Prostate gland (tissue), 2 donors: ENCODE measurements around the gene NEK7. TPM values are rescaled to one million over a fixed set of nuclear protein-coding genes. Genes with fewer than 3 reads are reported as not detected.

ENCODE experiments used
- DNase-seq: peaks from one replicate; pipeline ENCODE4 v3.0.0-alpha.2; 2019; ENCODE audit warnings: low spot score
- H3K27ac ChIP-seq, 2 donors: fragments of 200-600 bp; sonication (generic); 2 replicates each; pipeline ENCODE4 v1.5.1; 2017 to 2019
- H3K27me3 ChIP-seq: fragments of 200-600 bp; sonication (generic); replicated peaks from 2 replicates; pipeline ENCODE4 v1.5.1; 2019; ENCODE audit not compliant: insufficient read depth
- H3K36me3 ChIP-seq, 2 donors: fragments of 200-600 bp; sonication (generic); 1 replicate in 1 of 2; 2 replicates in 1 of 2; pipeline versions ENCODE4 v1.5.1 to v1.8.1; 2017 to 2019
- H3K4me1 ChIP-seq: fragments of 200-600 bp; sonication (generic); replicated peaks from 2 replicates; pipeline ENCODE4 v1.5.1; 2019
- H3K4me3 ChIP-seq, 2 donors: fragments of 200-600 bp; sonication (generic); 2 replicates each; pipeline ENCODE4 v1.5.1; 2017 to 2019
- H3K9me3 ChIP-seq: fragments of 200-600 bp; sonication (generic); 2 replicates; pipeline ENCODE4 v1.5.1; 2017
- POLR2A ChIP-seq: fragments of 450-650 bp; IDR thresholded peaks from one replicate; pipeline ENCODE4 v1.6.1; 2016; ENCODE audit warnings: antibody characterized with exemption, mild to moderate bottlenecking
- POLR2AphosphoS5 ChIP-seq: sonication (generic); formaldehyde crosslinking; IDR thresholded peaks from one replicate; pipeline ENCODE4 v1.6.1; 2017; ENCODE audit warnings: antibody characterized with exemption
- WGBS: methylation state at CpG from one replicate; pipeline ENCODE4 v1.1.5; 2018; 5-methylcytosine and 5-hydroxymethylcytosine counted together
- intact Hi-C: fragments of 100-400 bp; cut with DNase I; formaldehyde crosslinking; loops from one replicate; pipeline ENCODE4 v1.14.2; 2022
- total RNA-seq, 2 donors: library from RNA; depleted of rRNA; stranded (reverse); fragments of >200 nt; gene quantifications; one replicate each; pipeline ENCODE4 v1.1.0, GENCODE V29; 2016
- TF ChIP-seq, protein P1 (sequence below), 4 experiments: fragments of 200-600 bp in 2 of 4; fragments of 450-650 bp in 2 of 4; sonication (generic) in 2 of 4; IDR thresholded peaks; 1 replicate in 3 of 4; 2 replicates in 1 of 4; pipeline ENCODE4 v1.5.1; 2016 to 2019; ENCODE audit warnings: antibody characterized with exemption in 4 of 4, mild to moderate bottlenecking in 2 of 4, moderate library complexity in 2 of 4

The NEK7 gene
- total RNA-seq, 2 donors from 2014 or later, result 53.3 to 70.9 TPM

DNA sequence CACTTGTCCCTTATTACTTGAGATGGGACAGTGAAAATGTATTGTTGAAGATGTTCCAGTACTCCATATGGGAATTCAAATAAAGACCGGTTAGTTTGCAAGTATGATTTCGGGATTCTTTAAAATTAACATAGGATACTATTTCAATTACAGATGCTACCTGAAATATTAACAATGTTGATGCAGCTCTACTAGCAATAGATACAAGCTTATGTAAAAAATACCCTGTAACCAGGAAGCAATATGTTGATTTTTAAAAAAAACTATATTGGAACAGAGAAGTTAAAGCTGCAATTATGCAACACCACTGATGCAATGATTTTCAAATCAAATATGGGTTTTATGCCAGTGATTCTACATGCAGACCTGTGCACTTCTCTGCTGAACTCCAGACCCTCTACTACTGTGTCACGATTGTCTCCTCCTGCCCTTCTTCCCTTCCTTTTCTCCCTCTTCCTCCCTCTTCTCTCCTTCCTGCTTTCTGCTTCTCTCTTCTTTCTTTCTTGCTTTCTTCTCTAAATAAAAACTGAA is 204.5 kb downstream of the NEK7 start:
- no peak overlapping the region for H3K27ac ChIP-seq
- intact Hi-C loops, result no loop called here
- WGBS, result 90% methylated on average over 3 of the region's 3 CpGs
- H3K36me3 ChIP-seq, result no peaks in the 10 kb centered on the region
- TF ChIP-seq POLR2AphosphoS5 (no peak), POLR2A (no peak)
- TF ChIP-seq, protein P1, sequence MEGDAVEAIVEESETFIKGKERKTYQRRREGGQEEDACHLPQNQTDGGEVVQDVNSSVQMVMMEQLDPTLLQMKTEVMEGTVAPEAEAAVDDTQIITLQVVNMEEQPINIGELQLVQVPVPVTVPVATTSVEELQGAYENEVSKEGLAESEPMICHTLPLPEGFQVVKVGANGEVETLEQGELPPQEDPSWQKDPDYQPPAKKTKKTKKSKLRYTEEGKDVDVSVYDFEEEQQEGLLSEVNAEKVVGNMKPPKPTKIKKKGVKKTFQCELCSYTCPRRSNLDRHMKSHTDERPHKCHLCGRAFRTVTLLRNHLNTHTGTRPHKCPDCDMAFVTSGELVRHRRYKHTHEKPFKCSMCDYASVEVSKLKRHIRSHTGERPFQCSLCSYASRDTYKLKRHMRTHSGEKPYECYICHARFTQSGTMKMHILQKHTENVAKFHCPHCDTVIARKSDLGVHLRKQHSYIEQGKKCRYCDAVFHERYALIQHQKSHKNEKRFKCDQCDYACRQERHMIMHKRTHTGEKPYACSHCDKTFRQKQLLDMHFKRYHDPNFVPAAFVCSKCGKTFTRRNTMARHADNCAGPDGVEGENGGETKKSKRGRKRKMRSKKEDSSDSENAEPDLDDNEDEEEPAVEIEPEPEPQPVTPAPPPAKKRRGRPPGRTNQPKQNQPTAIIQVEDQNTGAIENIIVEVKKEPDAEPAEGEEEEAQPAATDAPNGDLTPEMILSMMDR (IDR thresholded peaks at IDR 0.05), result no peak
- H3K4me1 ChIP-seq, result no peaks in the 10 kb centered on the region
- no peak overlapping the region for H3K4me3 ChIP-seq
- no peaks in the 10 kb centered on the region for H3K9me3 ChIP-seq
- H3K27me3 ChIP-seq, result no peaks in the 10 kb centered on the region
- no peak for DNase-seq

DNA sequence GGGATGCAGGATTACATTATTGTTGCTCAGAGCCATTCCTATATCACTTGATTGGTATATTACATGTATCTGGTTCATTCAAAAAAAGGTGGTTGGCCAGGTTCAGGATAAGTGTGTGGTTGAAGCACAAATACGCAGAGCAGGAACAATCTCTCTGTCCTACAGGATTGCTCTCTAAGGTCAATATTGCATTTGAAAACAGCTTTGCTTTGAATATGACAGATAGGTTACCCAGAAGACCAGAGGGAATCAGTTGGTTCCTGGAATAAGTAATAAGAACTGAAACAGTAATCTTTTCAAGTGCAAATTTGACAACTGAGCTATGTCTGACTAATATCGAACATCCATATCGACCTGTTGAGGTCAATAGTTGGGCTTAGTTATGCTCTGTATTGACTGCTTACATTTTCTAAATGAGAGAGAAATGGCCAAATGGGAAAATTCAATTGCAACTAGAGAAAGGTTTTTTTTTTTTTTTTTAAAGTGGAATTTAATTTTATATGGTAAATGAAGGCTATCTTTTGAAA is 206.9 kb downstream of the NEK7 start:
- Histone ChIP-seq H3K27me3 (no peaks in the 10 kb centered on the region), H3K9me3 (no peaks in the 10 kb centered on the region), H3K27ac (no peak overlapping the region), H3K4me1 (no peaks in the 10 kb centered on the region), H3K36me3 (no peaks in the 10 kb centered on the region), H3K4me3 (no peak overlapping the region)
- 95% methylated on average over 3 of the region's 3 CpGs for WGBS
- intact Hi-C loops, result no loop called here
- DNase-seq, result no peak
- TF ChIP-seq, protein P1 (IDR thresholded peaks at IDR 0.05), result no peak
- TF ChIP-seq POLR2AphosphoS5 (no peak), POLR2A (no peak)

DNA sequence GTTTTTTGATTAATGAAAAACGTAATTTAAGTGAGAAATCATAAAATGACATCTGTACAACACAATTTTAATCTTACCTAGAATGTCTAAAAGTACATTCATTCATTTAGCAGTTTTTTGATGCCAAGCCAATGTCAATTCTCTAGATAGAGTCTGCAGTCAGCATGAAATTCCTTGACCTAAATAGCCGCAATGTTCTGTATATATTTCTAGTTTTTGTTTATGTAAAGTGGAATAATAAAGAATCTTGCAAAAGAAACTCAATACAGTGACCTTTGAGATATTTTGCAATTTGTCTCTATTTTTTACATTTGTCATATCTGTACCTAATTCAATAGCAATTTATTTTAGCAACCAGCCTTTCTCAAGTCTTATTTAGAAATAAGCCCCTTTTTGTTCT is 207.7 kb downstream of the NEK7 start:
- no peaks in the 10 kb centered on the region for H3K36me3 ChIP-seq
- intact Hi-C loops, result no loop called here
- H3K9me3 ChIP-seq, result no peaks in the 10 kb centered on the region
- 74% methylated on average over 2 of the region's 2 CpGs for WGBS
- no peaks in the 10 kb centered on the region for H3K4me1 ChIP-seq
- no peaks in the 10 kb centered on the region for H3K27me3 ChIP-seq
- H3K4me3 ChIP-seq, result no peak overlapping the region
- DNase-seq, result no peak
- H3K27ac ChIP-seq, result no peak overlapping the region
- no peak for TF ChIP-seq POLR2A
- TF ChIP-seq, protein P1 (IDR thresholded peaks at IDR 0.05), result no peak
- no peak for TF ChIP-seq POLR2AphosphoS5

DNA sequence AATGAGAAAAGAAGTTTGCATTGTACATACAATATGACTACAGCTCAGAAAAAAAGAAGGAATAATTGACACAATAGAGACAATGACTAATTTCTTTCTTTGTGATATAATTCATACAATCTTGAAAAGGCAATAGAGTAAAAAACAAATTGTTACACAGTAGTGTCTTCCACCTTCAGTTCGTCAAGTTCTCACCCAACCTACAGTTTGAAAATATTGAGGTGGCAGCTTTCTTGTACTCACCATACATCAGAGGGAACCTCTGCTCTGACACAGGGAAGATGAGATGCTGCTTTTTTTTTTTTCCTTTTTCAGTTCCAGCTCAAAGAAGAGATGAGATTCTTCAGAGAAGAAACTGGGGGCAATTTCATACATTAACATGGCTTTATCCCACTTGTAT is 210.5 kb downstream of the NEK7 start:
- no peak overlapping the region for H3K27ac ChIP-seq
- H3K9me3 ChIP-seq, result no peaks in the 10 kb centered on the region
- no peaks in the 10 kb centered on the region for H3K4me1 ChIP-seq
- TF ChIP-seq POLR2AphosphoS5, result no peak
- no peak for TF ChIP-seq POLR2A
- WGBS, result 50% methylated on average over 1 of the region's 1 CpG
- H3K27me3 ChIP-seq, result no peaks in the 10 kb centered on the region
- H3K36me3 ChIP-seq, result no peaks in the 10 kb centered on the region
- DNase-seq, result no peak
- H3K4me3 ChIP-seq, result no peak overlapping the region
- intact Hi-C loops, result no loop called here

DNA sequence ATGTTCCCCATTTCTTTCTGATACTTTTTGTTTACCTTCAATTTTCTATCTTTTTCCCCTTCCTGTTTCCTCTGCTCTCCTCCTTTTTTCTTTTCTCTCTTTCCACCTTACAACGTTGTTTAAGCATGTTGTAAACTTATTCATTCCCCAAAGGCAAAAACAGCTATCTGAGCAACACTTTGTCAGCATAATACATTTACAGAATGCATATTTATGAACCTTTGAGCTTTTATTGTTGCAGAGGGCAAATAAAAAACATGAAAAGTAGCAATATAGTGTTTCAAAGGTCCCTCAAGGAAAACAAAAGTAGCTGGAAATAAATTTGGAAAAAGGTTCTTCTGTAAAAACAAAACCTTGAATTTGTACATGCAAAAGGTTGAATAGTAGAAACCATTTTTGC is 214.2 kb downstream of the NEK7 start:
- no peak overlapping the region for H3K4me3 ChIP-seq
- no peaks in the 10 kb centered on the region for H3K27me3 ChIP-seq
- no peaks in the 10 kb centered on the region for H3K9me3 ChIP-seq
- TF ChIP-seq POLR2AphosphoS5 (no peak), POLR2A (no peak)
- TF ChIP-seq, protein P1 (IDR thresholded peaks at IDR 0.05), result no peak
- H3K4me1 ChIP-seq, result no peaks in the 10 kb centered on the region
- 7% methylated on average over 1 of the region's 1 CpG for whole genome bisulfite sequencing
- DNase-seq, result no peak
- no peaks in the 10 kb centered on the region for H3K36me3 ChIP-seq
- intact Hi-C loops, result no loop called here
- no peak overlapping the region for H3K27ac ChIP-seq

Other genes with a start within 250 kb of the NEK7 start
- gene LHX9, start 239.6 kb upstream of the NEK7 start, total RNA-seq, result 1 to 10 TPM in 1 of 2 donors, not detected in 1; 5.7 TPM